Heart left ventricle (tissue), 13 donors: ENCODE data around the gene LAGE3.

Experiments used
- POLR2A ChIP-seq, 2 donors: fragments of 450-650 bp; IDR thresholded peaks; one replicate each; pipeline ENCODE4 v1.6.1; 2017; ENCODE audit warnings: antibody characterized with exemption in 2 of 2, mild to moderate bottlenecking in 2 of 2, moderate library complexity in 2 of 2
- TF ChIP-seq, protein P1 (sequence below), 12 donors: fragments of 200-600 bp; sonication (generic) in 4 of 12; IDR thresholded peaks; one replicate each; pipeline versions ENCODE4 v1.5.0 to v1.8.0; 2018 to 2022; ENCODE audit warnings: antibody characterized with exemption in 12 of 12, mild to moderate bottlenecking in 5 of 12
- donor health status: ischemic (EF 13 %, LVEDD 7.1; RV severe dilation, severe dysfunction).
- donor health status: DM: no; HTN: yes; CAD: no.
- donor health status: DM: no; HTN: no; CAD: no.
- donor health status: ischemic (EF 25% LVEDD 6.9; RV normal size, moderate dysfunction).
- donor health status: ischemic (EF 25% LVEDD 5.7; RV mildly dilated, moderate dysfunction).
- donor health status: ischemic (EF 35%, LVEDD 5.7; RV mildly dilated, moderate dysfunction).
- donor health status: nonischemic (EF 11% LVEDD 7.7; RV severe dilation, severe dysfunction).
- donor health status: DM: yes; HTN: yes; CAD: no.
- donor health status: PGD.
- donor health status: ischemic (EF 29% LVEDD 5.4; RV normal size, mild dysfunction).
- donor health status: nonischemic (EF 23%, LVEDD 6.1; RV moderate dilation, normal function).

DNA sequence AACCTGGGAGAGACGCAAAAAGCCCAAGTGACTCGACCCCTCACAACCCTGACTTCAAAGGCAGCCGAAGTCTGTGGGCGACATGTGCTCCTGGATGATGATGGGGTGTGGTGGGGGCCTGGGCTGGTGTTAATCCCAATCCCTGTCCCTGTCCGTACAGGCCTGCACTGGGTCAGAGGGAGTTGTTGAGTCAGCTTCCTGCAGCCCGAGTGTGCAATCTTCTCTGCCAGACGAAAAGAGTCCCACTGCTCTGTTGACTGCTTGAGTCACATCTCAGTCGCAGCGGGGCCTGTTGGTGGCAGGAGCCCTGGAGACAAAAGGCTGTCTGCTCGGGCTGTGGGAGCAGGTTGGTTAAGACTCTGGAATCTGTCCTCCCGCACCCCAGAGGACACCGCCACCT is 26.7 kb upstream of the LAGE3 start:
- TF ChIP-seq, protein P1, sequence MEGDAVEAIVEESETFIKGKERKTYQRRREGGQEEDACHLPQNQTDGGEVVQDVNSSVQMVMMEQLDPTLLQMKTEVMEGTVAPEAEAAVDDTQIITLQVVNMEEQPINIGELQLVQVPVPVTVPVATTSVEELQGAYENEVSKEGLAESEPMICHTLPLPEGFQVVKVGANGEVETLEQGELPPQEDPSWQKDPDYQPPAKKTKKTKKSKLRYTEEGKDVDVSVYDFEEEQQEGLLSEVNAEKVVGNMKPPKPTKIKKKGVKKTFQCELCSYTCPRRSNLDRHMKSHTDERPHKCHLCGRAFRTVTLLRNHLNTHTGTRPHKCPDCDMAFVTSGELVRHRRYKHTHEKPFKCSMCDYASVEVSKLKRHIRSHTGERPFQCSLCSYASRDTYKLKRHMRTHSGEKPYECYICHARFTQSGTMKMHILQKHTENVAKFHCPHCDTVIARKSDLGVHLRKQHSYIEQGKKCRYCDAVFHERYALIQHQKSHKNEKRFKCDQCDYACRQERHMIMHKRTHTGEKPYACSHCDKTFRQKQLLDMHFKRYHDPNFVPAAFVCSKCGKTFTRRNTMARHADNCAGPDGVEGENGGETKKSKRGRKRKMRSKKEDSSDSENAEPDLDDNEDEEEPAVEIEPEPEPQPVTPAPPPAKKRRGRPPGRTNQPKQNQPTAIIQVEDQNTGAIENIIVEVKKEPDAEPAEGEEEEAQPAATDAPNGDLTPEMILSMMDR (IDR thresholded peaks at IDR 0.05), result no peak
- no peak for TF ChIP-seq POLR2A (IDR thresholded peaks at IDR 0.05)
